ENCODE data around the gene TMEM233.
"Not testable (repeated sequence)": the region's sequence is repeated elsewhere in the genome, so short reads cannot be mapped to it uniquely, and the experiment has no call there.

The TMEM233 gene

DNA sequence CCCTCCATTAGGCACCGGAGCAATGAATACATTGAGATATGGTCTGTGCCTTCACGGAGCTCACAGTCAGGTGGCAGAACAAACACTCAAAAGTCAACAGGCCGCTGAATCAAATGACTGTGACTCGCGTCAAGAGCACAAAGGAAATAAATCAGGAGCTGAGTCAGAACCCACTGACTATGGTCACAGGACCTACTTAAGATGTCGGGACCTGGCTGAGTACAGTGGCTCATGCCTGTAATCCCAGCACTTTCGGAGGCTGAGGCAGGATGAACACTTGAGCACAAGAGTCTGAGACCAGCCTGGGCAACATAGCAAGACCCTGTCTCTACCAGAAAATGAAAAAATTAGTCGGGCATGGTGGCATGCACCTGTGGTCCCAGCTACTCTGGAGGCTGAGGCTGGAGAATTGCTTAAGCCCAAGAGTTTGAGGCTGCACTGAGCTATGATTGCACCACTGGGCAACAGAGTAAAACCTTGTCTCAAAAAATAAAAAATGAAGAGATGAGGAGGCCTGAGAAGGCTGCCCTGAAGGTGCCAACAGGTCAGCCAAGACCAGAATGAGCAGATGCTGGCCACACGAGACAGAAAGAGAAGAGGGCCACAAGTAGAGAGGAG is 19.9 kb downstream of the TMEM233 start:
- DNase-seq: no peak

GRCh38 chr12:119614705-119615104 is 21.1 kb downstream of the TMEM233 start:
- no peak for DNase-seq

GRCh38 chr12:119615518-119616475 is 22.2 kb downstream of the TMEM233 start:
- DNase-seq: no peak

DNA sequence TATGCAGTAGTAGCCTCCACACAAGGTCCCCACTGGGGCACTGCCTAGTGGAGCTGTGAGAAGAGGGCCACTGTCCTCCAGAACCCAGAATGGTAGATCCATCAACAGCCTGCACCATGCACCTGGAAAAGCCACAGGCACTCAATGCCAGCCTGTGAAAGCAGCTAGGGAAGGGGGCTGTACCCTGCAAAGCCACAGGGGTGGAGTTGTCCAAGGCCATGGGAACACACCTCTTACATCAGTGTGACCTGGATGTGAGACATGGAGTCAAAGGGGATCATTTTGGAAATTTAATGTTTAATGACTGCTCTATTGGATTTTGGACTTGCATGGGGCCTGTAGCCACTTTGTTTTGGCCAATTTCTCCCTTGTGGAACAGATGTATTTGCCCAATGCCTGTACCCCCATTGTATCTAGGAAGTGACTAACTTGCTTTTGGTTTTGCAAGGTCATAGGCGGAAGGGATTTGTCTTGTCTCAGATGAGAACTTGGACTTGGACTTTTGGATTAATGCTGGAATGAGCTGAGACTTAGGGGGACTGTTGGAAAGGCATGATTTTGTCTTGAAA is 24.8 kb downstream of the TMEM233 start:
- not testable (repeated sequence) for DNase-seq

DNA sequence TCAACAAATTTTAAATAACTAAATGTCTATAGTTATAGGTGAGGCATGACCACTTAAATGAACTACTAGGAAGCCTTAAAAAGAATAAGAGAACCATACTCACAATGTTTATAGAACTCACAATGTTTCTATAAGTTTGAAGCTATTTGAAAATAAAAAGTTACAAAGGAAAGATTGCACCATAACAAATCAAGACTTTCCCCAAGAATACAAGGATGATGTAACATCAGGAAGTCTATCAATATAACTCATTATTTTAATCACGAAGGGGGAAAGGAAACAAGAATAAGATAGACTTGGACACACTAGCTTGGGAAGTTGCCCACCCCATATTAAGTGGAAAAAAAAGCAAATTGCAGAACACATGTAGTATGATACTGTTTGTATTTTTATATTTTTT is 26.9 kb downstream of the TMEM233 start:
- DNase-seq: no peak

DNA sequence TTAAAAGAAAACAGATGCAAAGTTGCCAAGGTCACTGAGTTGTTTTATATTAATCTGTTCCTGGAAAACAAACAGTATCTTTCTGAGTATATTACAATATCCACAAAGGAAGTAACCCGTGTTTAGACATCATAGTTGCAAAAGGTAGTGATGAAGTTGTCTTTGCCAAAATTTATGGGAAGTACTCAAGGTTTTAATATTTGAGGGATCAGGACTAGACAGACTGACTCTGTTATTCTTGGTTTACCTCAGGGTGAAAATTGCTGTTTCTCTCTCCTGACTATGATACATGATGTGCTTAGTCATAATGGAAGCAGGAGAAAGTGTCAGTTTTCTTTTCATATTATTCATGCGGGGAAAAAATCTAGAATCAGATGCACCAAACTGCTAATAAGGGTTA is 28.3 kb downstream of the TMEM233 start:
- no peak for DNase-seq

- no peak for DNase-seq
Observed at GRCh38 chr12:119624966-119625365, 31.4 kb downstream of the TMEM233 start.

GRCh38 chr12:119627019-119627643 is 33.6 kb downstream of the TMEM233 start:
- DNase-seq: no peak

DNA sequence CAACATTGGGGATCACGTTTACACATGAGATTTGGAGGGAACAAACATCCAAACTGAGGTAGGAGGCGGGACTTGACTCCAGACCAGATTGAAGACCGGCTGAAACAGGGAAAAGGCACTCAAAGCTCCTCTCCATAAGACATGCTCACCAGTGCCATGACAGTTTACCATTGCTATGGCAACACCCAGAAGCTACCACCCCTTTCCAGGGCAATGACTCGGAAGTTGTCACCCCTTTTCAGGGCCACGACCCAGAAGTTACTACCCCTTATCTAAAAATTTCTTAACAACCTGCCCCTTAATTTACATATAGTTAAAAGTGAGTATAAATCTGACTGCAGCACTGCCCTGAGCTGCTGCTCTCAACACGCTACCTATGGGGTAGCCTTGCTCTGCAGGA is 34.1 kb downstream of the TMEM233 start:
- DNase-seq: no peak

GRCh38 chr12:119630223-119630780 is 36.7 kb downstream of the TMEM233 start:
- no peak for DNase-seq

DNA sequence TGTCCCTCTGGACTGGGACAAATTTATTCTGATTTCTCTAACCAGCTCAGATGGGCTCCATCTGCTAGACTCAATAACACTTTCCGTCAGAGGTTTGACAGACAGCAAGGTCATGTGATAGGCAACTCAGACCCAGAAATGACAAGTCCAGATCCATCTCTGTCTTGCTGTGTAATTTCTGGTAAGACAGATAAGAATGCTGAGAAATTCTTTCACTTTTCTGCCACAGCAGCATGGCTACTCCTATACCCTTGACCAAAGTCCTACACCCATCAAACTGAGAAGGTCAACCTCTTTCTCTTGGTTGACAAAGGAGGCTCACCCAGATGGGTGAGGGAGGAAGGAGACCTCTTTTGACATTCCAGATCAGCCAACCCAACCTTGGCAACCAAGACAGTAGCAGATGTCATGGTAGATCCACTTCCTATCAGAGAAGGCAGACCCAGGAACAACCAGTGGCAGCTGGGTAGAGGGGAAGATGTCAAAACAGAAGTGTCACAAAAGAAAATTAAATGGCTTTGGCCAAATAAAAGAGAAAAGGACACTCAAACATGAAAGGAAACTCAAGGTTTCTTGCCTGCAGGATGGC is 37.5 kb downstream of the TMEM233 start:
- no peak for DNase-seq

- no peak for DNase-seq
Observed at GRCh38 chr12:119631930-119632678, 38.5 kb downstream of the TMEM233 start.

DNA sequence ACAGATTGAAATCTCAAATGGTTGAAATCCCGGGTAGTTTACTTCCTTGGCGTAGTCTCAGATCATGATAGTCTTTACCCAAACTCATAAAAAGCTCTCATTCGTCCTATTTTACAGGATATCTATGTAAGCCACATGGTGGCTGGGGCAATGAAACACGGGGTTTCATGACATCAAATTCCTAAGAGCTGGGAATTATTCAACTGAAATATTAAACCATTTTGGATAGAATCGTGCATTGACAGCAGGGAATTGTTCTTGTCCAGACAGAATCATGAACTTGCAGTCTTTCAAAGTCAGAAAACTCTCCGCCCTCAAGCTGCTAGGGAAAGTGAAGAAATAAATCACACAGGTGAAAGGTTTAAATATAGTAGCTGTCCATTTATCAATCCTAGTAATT is 41.2 kb downstream of the TMEM233 start:
- DNase-seq: no peak

DNA sequence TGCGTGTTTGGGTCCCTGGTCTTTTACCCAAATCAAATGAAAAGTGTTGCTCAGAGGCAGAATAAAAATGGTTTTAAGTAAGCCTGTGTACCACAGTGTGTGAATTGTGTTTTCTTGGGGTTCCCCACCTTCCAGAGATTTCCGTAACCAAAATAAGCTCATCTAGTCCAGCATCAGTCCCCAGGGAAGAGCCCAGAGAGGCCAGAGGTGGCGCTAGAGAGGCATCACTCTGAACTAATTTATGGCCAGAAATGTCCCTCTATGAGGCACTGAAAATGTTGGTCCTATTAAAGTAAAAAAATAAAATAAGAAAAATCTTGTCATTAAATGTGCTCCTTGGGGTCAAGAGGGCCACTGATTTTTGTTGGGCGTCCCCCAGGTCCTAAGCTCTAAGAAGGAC is 49.4 kb downstream of the TMEM233 start:
- no peak for DNase-seq

GRCh38 chr12:119644930-119645329 is 51.4 kb downstream of the TMEM233 start:
- no peak for DNase-seq

DNA sequence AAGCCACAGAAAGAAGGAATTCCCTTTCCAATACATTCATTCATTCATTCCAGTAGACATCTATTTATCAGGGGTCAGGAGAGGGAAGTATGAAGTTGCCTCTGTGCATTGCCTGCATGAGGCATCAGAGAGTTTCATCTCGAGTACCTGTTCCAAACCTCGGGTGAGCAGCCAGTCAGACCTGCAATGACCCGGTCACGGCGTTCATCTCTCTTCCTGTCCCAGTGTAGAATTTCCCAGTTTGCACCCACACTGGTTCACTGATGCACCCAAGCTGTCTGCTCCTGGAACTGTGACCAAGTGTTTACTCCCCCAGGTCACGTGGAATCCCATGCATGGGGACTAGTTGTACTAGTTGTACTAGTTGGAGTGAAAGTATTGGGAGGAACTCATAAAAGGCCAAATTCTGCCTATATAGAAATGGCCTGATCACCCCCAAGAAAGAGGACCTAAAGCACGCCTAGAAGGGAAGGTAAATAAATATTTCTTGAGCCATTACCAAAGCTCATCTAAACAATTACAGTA is 52.0 kb downstream of the TMEM233 start:
- DNase-seq: no peak

- DNase-seq: no peak
Observed at GRCh38 chr12:119649202-119649808, 55.7 kb downstream of the TMEM233 start.

- no peak for DNase-seq
Observed at GRCh38 chr12:119652665-119653064, 59.1 kb downstream of the TMEM233 start.

- not testable (repeated sequence) for DNase-seq
Observed at GRCh38 chr12:119657001-119657400, 63.4 kb downstream of the TMEM233 start.

GRCh38 chr12:119658166-119658565 is 64.6 kb downstream of the TMEM233 start:
- not testable (repeated sequence) for DNase-seq

- DNase-seq: no peak
Observed at GRCh38 chr12:119659289-119659897, 65.8 kb downstream of the TMEM233 start.

All from hippocampal formation (tissue), 2 donors.